GM20000 (cell line): ENCODE data around the gene CHST15.

ENCODE experiments used
- DNase-seq: peaks from one replicate; pipeline ENCODE4 v3.0.0; 2012; ENCODE audit warnings: low spot score
- CTCF ChIP-seq: IDR thresholded peaks from 2 replicates; pipeline ENCODE4 v1.5.1; 2012; ENCODE audit warnings: mild to moderate bottlenecking, control low read depth; ENCODE audit errors: extremely low read depth, missing control alignments

Gene CHST15

GRCh38 chr10:124122211-124122610 is 28.8 kb upstream of the CHST15 start:
- no peak for TF ChIP-seq CTCF
- no peak for DNase-seq

- DNase-seq, result no peak
- no peak for TF ChIP-seq CTCF
These were observed 27.1 kb upstream of the CHST15 start for GRCh38 chr10:124120410-124121061.

GRCh38 chr10:124119946-124120345 is 26.5 kb upstream of the CHST15 start:
- no peak for TF ChIP-seq CTCF
- no peak for DNase-seq

- TF ChIP-seq CTCF, result no peak
- DNase-seq, result no peak
These were observed 25.8 kb upstream of the CHST15 start for GRCh38 chr10:124119216-124119615.

GRCh38 chr10:124117833-124118232 is 24.4 kb upstream of the CHST15 start:
- no peak for DNase-seq
- no peak for TF ChIP-seq CTCF

GRCh38 chr10:124117511-124117785 is 24.1 kb upstream of the CHST15 start:
- TF ChIP-seq CTCF, result no peak
- no peak for DNase-seq

- TF ChIP-seq CTCF, result no peak
- no peak for DNase-seq
These were observed 23.5 kb upstream of the CHST15 start for GRCh38 chr10:124116771-124117510.
